HEK293T (cell line): ENCODE data around the gene KDELR3.

ENCODE experiments used
- CTCF ChIA-PET: fragments of 350-600 bp; formaldehyde crosslinking; extraction: SDS; loops from one replicate; lab custom pipeline; 2021; ENCODE audit warnings: antibody characterized with exemption, inconsistent platforms; lab: Yijun Ruan, JAX
- POLR2A ChIA-PET: fragments of 350-600 bp; formaldehyde crosslinking; extraction: SDS; loops from one replicate; lab custom pipeline; 2020; ENCODE audit warnings: antibody characterized with exemption, inconsistent platforms; lab: Yijun Ruan, JAX
- DNase-seq: peaks from one replicate; pipeline ENCODE4 v3.0.0; 2012; ENCODE audit warnings: mixed read lengths; ENCODE audit errors: extremely low spot score
- ARNT ChIP-seq: fragments of 450-650 bp; IDR thresholded peaks from 2 replicates; pipeline ENCODE4 v1.6.1; 2017; ENCODE audit warnings: mild to moderate bottlenecking
- BHLHE40 ChIP-seq: fragments of 450-650 bp; IDR thresholded peaks from 2 replicates; pipeline ENCODE4 v1.6.1; 2016; ENCODE audit warnings: mild to moderate bottlenecking, moderate library complexity, borderline replicate concordance
- CTBP1 ChIP-seq: fragments of 450-650 bp; IDR thresholded peaks from 2 replicates; pipeline ENCODE4 v1.6.1; 2016; ENCODE audit warnings: borderline replicate concordance
- ELF4 ChIP-seq: fragments of 450-650 bp; IDR thresholded peaks from 2 replicates; pipeline ENCODE4 v1.6.1; 2017; ENCODE audit warnings: antibody characterized with exemption
- FOXA1 ChIP-seq: fragments of 450-650 bp; IDR thresholded peaks from 2 replicates; pipeline ENCODE4 v1.6.1; 2016; ENCODE audit warnings: mild to moderate bottlenecking
- FOXK2 ChIP-seq: fragments of 450-650 bp; IDR thresholded peaks from 2 replicates; pipeline ENCODE4 v1.6.1; 2016; ENCODE audit warnings: mild to moderate bottlenecking
- FOXM1 ChIP-seq: fragments of 450-650 bp; IDR thresholded peaks from 2 replicates; pipeline ENCODE4 v1.6.1; 2017; ENCODE audit warnings: mild to moderate bottlenecking, borderline replicate concordance
- HDGF ChIP-seq: fragments of 450-650 bp; IDR thresholded peaks from 2 replicates; pipeline ENCODE4 v1.6.1; 2017; ENCODE audit warnings: antibody characterized with exemption, borderline replicate concordance
- L3MBTL2 ChIP-seq: fragments of 450-650 bp; conservative IDR thresholded peaks from 2 replicates; pipeline ENCODE4 v1.6.1; 2016; ENCODE audit warnings: mild to moderate bottlenecking
- LEF1 ChIP-seq: fragments of 450-650 bp; IDR thresholded peaks from 2 replicates; pipeline ENCODE4 v1.6.1; 2017; ENCODE audit warnings: mild to moderate bottlenecking, borderline replicate concordance
- NFRKB ChIP-seq: fragments of 450-650 bp; IDR thresholded peaks from 2 replicates; pipeline ENCODE4 v1.6.1; 2016; ENCODE audit warnings: mild to moderate bottlenecking, moderate library complexity
- SP1 ChIP-seq: fragments of 450-650 bp; IDR thresholded peaks from 2 replicates; pipeline ENCODE4 v1.6.1; 2017
- SUZ12 ChIP-seq: fragments of 450-650 bp; IDR thresholded peaks from 2 replicates; pipeline ENCODE4 v1.6.1; 2016; ENCODE audit warnings: mild to moderate bottlenecking
- TARDBP ChIP-seq: fragments of 450-650 bp; IDR thresholded peaks from 2 replicates; pipeline ENCODE4 v1.6.1; 2016
- ZNF384 ChIP-seq: fragments of 450-650 bp; IDR thresholded peaks from 2 replicates; pipeline ENCODE4 v1.6.1; 2016
- TF ChIP-seq, protein P1 (sequence below): fragments of 450-650 bp; IDR thresholded peaks from 2 replicates; pipeline ENCODE4 v1.6.1; 2016

KDELR3 gene

DNA sequence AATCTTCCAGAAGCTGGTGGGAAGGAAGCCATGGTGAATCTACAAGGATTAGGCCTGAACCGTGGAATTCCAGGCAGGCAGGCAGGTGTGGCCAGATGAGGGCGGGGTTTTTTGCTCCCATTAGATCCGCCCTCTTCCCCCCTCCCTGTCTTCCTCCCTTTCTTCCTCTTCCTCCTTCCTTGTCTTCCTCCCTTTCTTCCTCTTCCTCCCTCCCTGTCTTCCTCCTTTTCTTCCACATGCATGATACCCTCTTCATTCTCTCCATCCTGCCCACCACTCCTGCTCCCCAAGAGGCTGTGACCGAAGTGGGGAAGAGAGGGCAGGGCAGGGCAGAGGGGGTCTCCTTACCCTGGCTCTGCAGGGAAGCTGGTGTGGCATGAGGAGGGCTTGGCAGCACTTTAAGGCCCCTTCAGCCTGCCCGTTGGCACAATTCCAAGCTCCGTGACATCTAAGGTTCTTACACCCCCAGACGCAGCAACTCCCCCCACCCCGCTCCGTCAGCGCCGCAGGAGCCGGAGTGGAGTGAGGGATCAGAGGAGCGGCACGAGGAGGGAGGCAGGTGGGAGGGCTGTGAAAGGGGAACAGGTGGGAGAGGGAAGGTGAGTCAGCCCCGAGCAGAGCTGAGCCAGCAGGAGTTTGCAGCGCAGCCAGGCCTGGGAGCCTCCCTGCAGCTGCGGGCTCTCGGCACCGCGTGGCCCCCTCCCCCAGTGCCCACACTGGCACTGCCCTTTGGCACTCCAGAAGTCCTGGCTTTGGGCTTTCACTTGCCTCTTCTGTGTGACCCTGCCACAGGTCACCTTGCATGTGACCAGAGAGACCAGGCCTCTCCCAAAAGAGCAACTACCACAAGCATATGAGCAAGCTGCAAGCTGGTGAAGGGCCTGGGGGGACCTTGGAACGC, 45.0 kb upstream of the KDELR3 start:
- DNase-seq: no peak
- no peak for TF ChIP-seq LEF1
- no peak for TF ChIP-seq NFRKB
- TF ChIP-seq ZNF384: no peak
- TF ChIP-seq FOXM1: no peak
- POLR2A ChIA-PET: interaction anchor here (1.5 kb wide), 1 partner anchor 33 kb away, joined by 4 read pairs; no protein-coding TSS in a partner anchor
- CTCF ChIA-PET: interaction anchor here (0.7 to 2.5 kb wide), 3 partner anchors 10 to 24 kb away, joined by 3 to 9 read pairs (median 3); no protein-coding TSS in a partner anchor

DNA sequence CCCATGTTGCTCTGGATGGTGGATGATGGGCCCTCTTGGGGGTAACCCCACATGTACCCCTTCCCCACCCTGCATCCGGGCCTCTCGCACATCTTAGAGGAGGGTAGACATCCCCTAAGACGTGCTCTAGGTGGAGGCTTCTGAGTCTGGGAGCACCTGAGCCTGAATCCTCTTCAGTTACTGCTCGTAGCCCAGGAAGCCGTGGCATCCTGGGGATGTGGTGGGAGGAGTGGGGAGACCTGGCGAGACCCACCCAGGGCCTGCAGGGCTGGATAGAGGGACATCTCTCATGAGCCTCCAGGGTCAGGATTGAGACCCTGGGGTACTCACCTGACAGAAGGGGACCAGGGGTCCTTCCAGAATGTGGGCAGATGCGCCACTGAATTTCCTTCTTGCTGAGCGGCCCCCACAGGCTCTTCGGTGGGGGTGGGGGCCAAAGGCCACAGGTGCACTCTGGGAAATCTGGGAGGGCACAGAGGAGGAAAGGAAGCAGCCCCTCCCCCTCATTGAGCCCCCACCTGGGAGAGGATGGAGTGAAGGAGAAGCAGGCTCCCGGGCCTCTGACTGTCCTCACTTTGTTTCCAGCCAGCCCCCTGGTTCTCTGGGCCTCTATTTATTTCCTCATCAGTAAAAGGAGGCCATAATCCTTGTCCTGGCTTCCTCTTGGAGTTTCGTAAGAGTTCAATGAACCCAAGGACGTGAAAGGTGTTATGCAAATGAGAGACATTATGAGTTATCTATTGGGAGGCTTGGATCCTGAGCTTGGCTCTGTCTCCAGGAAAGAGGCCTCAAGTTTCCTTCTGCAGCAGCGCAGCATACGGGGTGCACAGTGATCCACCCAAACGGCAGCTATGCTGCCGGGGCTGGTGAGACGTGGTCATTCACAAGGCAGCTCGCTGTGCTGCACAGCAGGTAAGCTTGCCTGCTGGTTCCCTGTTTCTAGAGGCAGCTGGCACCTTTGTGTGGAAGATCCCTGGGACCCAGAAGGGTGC, 44.1 kb upstream of the KDELR3 start:
- TF ChIP-seq TARDBP: no peak
- no peak for TF ChIP-seq FOXA1
- TF ChIP-seq FOXK2: no peak
- TF ChIP-seq NFRKB: no peak
- no peak for TF ChIP-seq HDGF
- TF ChIP-seq FOXM1: no peak
- no peak for TF ChIP-seq BHLHE40
- TF ChIP-seq SUZ12: no peak
- TF ChIP-seq, protein P1, sequence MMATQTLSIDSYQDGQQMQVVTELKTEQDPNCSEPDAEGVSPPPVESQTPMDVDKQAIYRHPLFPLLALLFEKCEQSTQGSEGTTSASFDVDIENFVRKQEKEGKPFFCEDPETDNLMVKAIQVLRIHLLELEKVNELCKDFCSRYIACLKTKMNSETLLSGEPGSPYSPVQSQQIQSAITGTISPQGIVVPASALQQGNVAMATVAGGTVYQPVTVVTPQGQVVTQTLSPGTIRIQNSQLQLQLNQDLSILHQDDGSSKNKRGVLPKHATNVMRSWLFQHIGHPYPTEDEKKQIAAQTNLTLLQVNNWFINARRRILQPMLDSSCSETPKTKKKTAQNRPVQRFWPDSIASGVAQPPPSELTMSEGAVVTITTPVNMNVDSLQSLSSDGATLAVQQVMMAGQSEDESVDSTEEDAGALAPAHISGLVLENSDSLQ: no peak
- TF ChIP-seq LEF1: no peak
- TF ChIP-seq CTBP1: no peak
- no peak for TF ChIP-seq ELF4
- TF ChIP-seq L3MBTL2: no peak
- TF ChIP-seq ZNF384: no peak
- CTCF ChIA-PET: interaction anchor here (0.6 to 2.5 kb wide), 3 partner anchors 11 to 194 kb away, joined by 3 to 9 read pairs (median 3); no protein-coding TSS in a partner anchor
- POLR2A ChIA-PET: interaction anchor here (0.6 to 1.5 kb wide), 3 partner anchors 32 to 616 kb away, joined by 3 to 4 read pairs (median 3); no protein-coding TSS in a partner anchor
- DNase-seq: no peak

DNA sequence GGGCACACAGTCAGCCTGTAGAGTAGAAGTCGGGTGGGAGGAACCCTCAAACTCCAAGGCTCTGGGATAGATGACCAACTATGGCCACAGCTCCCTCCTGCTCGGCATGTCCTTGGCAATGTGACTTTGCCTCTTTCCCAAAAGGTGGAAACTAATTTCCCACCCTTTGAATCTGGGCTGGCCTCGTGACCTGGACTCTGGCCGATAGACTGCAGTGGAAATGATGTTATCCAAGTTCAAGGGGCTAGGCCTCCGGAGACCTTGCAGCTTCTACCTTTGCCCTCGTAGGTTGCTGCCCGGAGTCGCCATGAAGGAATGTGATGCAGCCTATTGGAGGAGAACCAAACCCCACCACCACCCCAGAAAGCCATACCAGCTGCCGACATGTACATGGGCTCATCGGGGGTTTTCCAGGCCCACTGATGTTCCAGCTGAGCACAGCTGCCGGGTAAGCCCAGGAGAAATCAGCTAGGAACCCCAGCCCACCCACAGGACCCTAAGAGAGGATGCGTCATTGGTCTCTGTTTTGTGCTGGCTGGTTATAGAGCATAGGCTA, 43.3 kb upstream of the KDELR3 start:
- no peak for DNase-seq
- TF ChIP-seq ARNT: no peak
- TF ChIP-seq HDGF: no peak
- TF ChIP-seq, protein P1: no peak
- no peak for TF ChIP-seq FOXM1
- no peak for TF ChIP-seq BHLHE40
- TF ChIP-seq FOXA1: no peak
- no peak for TF ChIP-seq LEF1
- TF ChIP-seq ZNF384: no peak
- TF ChIP-seq NFRKB: no peak
- TF ChIP-seq L3MBTL2: no peak
- no peak for TF ChIP-seq CTBP1
- no peak for TF ChIP-seq ELF4
- ChIA-PET CTCF (interaction anchor here (0.6 to 2.5 kb wide), 3 partner anchors 10 to 195 kb away, joined by 3 to 9 read pairs (median 3); no protein-coding TSS in a partner anchor), POLR2A (interaction anchor here (0.6 to 0.9 kb wide), 2 partner anchors 33 to 616 kb away, joined by 3 read pairs; no protein-coding TSS in a partner anchor)

DNA sequence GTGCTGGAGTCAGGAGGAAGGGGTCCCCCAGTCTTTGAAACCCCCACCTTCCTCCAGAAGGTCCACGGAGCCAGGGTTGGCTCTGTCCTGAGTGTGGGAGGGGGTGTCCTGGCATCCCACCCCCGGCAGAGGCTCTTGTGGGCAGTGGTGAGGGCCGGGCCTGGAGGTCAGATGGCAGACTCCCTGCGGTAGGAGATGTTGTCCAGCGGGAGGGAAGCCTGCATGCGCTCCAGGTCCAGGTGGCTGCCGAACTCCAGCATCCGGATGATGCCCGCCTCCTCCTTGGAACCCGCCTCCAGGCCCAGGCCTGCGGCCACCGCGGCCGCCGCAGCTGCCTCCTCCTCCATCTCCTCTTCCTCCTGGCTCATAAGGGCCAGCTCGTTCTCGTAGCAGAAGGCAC, 41.3 kb upstream of the KDELR3 start:
- TF ChIP-seq ELF4 (no peak), HDGF (no peak), BHLHE40 (no peak)
- DNase-seq: no peak
- ChIA-PET POLR2A (no interaction called here), CTCF (interaction anchor here (1.4 kb wide), 1 partner anchor 12 kb away, joined by 3 read pairs; no protein-coding TSS in a partner anchor)

DNA sequence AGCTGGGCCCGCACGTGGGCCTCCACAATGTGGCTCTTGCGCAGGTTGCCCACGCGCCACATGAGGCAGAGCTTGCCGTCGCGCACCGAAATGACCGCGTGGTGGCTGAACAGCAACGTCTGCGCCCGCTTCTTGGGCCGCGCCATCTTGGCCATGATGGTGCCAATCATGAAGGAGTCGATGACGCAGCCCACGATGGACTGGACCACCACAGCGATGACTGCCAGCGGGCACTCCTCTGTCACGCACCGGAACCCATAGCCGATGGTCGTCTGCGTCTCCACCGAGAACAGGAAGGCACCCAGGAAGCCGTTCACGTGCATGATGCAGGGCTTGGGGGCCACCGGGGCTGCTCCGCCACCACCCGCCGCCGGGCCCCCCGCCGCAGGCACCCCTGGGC, 40.4 kb upstream of the KDELR3 start:
- ChIA-PET POLR2A (no interaction called here), CTCF (interaction anchor here (1.4 kb wide), 1 partner anchor 13 kb away, joined by 3 read pairs; no protein-coding TSS in a partner anchor)
- no peak for DNase-seq
- TF ChIP-seq ARNT (no peak), SUZ12 (no peak), FOXM1 (no peak), FOXA1 (no peak), L3MBTL2 (no peak), SP1 (no peak), HDGF (no peak), FOXK2 (no peak)
- TF ChIP-seq, protein P1: no peak
